Activated CD8-positive, alpha-beta T cell treated with anti-CD3 and anti-CD28 coated beads, Interleukin-2, amount 10 ng/mL, durations not matched to agents 7 days and 5 days (primary cell): Measurements from ENCODE around the gene SLC17A8. TPM values are rescaled to one million over a fixed set of nuclear protein-coding genes. Genes with fewer than 3 reads are reported as not detected.

Source experiments
- ATAC-seq: fragments of 150-1000 bp; cut with Tn5 transposase; one replicate; pipeline ENCODE4 v1.10.0; 2021; ENCODE audit warnings: moderate library complexity
- CTCF ChIA-PET: fragments of 350-600 bp; sonication (Branson Sonifier 250); formaldehyde crosslinking; loops from one replicate; lab custom pipeline; 2021; ENCODE audit warnings: antibody characterized with exemption; lab: Charles Lee
- POLR2A ChIA-PET: fragments of 350-600 bp; sonication (Branson Sonifier 250); formaldehyde crosslinking; loops from one replicate; lab custom pipeline; 2021; ENCODE audit warnings: antibody characterized with exemption; lab: Charles Lee
- DNase-seq: peaks from one replicate; pipeline ENCODE4 v3.0.0-alpha.2; 2020
- H3K27ac Mint-ChIP-seq: one replicate; pipeline ENCODE4 v1.8.0; 2021; ENCODE audit warnings: mild to moderate bottlenecking, mixed read lengths
- H3K27me3 Mint-ChIP-seq: one replicate; pipeline ENCODE4 v1.8.0; 2021; ENCODE audit warnings: low read depth, mixed read lengths
- H3K36me3 Mint-ChIP-seq: one replicate; pipeline ENCODE4 v1.8.0; 2021; ENCODE audit warnings: low read depth, mixed read lengths
- H3K4me1 Mint-ChIP-seq: one replicate; pipeline ENCODE4 v1.8.0; 2021; ENCODE audit warnings: low read depth, mixed read lengths
- H3K4me3 Mint-ChIP-seq: one replicate; pipeline ENCODE4 v1.8.0; 2021; ENCODE audit warnings: mild to moderate bottlenecking, mixed read lengths
- H3K9me3 Mint-ChIP-seq: one replicate; pipeline ENCODE4 v1.8.0; 2022; ENCODE audit warnings: mixed read lengths; ENCODE audit not compliant: insufficient read depth
- total RNA-seq, 2 experiments: library from RNA; stranded (reverse); gene quantifications; one replicate each; pipeline ENCODE4 v1.2.3, GENCODE V29; 2021

The SLC17A8 gene
- total RNA-seq, 2 experiments from 2014 or later = not detected

DNA sequence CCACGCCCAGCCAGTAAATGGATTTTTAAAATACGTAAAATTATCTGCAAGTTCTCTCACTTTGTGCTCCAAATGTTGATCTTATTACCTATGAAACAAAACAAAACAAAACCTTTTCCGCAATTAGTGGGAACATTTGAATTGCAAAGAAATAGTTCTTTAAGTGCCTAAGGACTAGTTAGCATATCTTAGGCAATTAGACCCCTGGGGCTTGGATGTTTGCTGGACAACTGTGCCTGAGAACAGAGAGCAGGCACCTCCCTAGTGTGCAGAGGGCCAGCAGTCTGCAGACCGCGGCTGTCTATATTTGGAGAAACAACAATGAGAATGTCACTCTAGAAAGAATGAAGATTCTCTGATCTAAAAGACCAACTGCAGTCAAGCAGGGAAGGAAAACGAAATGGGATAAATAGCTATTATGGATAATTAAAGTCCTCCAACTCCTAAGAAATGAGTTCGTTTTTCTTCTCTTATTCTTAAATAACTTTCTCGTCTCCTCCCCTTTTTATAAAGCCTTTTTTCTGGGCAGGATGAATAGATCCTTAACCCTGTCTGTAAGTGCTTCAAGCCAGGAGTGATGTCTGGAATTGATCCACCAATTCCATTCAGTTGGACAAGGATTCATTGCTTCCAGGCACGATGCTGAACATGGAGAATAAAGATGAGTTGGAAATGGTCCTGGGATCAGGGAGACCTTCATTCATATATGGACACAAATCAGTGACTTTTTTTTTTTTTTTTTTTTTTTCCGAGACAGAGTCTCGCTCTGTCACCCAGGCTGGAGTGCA is 16.2 kb downstream of the SLC17A8 start:
- ChIA-PET POLR2A (no interaction called here), CTCF (no interaction called here)
- ATAC-seq (no peak), DNase-seq (no peak)
- Mint-ChIP-seq H3K9me3 (no peaks in the 10 kb centered on the region), H3K36me3 (no peaks in the 10 kb centered on the region), H3K4me1 (no peaks in the 10 kb centered on the region), H3K4me3 (no peak overlapping the region), H3K27me3 (peaks cover 4% of the 10 kb centered on the region), H3K27ac (no peak overlapping the region)

DNA sequence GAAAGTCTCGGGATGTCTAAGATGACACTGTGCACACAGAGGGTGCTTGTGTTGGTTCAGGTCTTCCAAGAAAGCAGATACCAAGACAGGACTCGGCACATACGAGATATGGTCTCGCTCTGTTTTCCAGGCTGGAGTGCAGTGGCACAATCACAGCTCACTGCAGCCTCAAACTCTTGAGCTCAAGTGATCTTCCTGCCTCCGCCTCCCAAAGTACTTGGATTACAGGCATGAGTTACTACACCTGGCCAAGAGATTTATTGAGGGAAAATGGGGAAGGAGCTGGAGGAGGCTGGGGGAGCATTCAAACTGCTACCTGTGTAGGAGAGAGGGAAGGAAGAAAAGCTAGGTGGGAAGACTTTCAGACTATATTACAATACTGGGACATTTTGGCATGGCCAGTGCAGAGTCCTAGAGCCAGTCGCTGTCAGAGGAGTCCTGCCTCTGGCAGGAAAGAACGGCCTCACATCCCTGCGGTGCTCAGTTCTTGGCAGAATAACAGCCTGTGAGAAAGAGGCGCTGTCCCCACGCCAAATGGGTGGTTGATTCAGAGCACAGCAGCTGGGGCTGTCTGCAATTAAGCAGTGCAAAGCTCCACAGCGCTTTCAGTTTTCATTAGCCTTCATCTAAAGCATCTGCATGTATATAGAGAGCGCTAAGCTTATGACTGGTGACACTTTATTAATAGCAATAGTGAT is 18.3 kb downstream of the SLC17A8 start:
- Mint-ChIP-seq H3K9me3 (no peaks in the 10 kb centered on the region), H3K4me3 (no peak overlapping the region), H3K27me3 (peaks cover 4% of the 10 kb centered on the region), H3K27ac (no peak overlapping the region), H3K4me1 (no peaks in the 10 kb centered on the region), H3K36me3 (no peaks in the 10 kb centered on the region)
- DNase-seq (no peak), ATAC-seq (no peak)
- ChIA-PET CTCF (no interaction called here), POLR2A (interaction anchor here (0.6 kb wide), 1 partner anchor 20 kb away, joined by 3 read pairs; no protein-coding TSS in a partner anchor)

GRCh38 chr12:100376161-100376560 is 19.3 kb downstream of the SLC17A8 start:
- no peak overlapping the region for H3K4me3 Mint-ChIP-seq
- H3K27ac Mint-ChIP-seq = no peak overlapping the region

DNA sequence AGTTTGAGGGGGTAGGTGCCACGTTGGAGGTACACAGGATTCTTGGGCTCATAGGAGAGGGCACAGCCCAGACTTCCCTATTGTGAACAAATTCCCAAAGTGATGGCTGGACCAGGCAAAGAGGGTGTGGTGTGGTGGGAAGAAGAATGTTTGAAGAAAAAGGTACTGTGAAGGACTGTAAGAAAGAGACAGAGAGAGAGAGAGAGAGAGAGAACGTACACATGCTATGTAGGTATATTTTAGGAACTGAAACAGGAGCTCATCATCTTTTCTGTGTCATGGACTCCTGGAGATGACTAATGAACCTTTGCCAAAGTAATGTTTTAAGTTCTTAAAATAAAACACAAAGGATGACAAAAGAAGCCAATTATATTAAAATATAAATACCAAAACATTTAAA is 24.5 kb downstream of the SLC17A8 start:
- DNase-seq = no peak
- Mint-ChIP-seq H3K27me3 (no peaks in the 10 kb centered on the region), H3K36me3 (no peaks in the 10 kb centered on the region), H3K9me3 (no peaks in the 10 kb centered on the region), H3K27ac (no peak overlapping the region), H3K4me1 (no peaks in the 10 kb centered on the region), H3K4me3 (no peak overlapping the region)
- no peak for ATAC-seq
- POLR2A ChIA-PET = no interaction called here
- CTCF ChIA-PET = no interaction called here

More at GRCh38 chr12:100376161-100376560, 19.3 kb downstream of the SLC17A8 start:
- ChIA-PET CTCF (interaction anchor here (1.4 kb wide), 1 partner anchor 29 kb away, joined by 6 read pairs; no protein-coding TSS in a partner anchor), POLR2A (no interaction called here)
- H3K36me3 Mint-ChIP-seq = no peaks in the 10 kb centered on the region
- ATAC-seq (no peak), DNase-seq (no peak)
- H3K27me3 Mint-ChIP-seq = peaks cover 4% of the 10 kb centered on the region
- no peaks in the 10 kb centered on the region for H3K9me3 Mint-ChIP-seq
- H3K4me1 Mint-ChIP-seq = no peaks in the 10 kb centered on the region

DNA sequence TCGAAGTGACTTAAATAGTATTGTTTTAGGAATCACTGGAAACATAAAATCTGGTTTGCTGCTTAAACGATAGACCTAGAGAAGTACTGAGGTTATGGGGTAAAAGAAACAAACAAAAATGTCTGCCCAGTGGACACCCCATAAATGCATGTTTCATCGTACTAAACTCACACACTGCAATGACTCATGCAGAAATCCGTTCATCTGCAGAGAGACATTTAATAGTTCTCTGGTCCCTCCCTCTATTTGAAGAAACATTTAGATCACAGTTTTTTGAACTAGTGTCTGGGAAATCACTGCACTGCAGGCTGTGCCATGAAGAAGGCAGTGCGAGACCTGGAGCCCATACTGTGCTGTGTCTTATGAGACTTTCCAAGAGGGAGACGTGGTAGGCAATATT is 25.5 kb downstream of the SLC17A8 start:
- H3K36me3 Mint-ChIP-seq = no peaks in the 10 kb centered on the region
- H3K9me3 Mint-ChIP-seq = no peaks in the 10 kb centered on the region
- ChIA-PET CTCF (no interaction called here), POLR2A (no interaction called here)
- ATAC-seq = no peak
- DNase-seq = no peak
- H3K4me3 Mint-ChIP-seq = no peak overlapping the region
- H3K27ac Mint-ChIP-seq = no peak overlapping the region
- no peaks in the 10 kb centered on the region for H3K4me1 Mint-ChIP-seq
- H3K27me3 Mint-ChIP-seq = peaks cover 4% of the 10 kb centered on the region

GRCh38 chr12:100383586-100384558 is 27.0 kb downstream of the SLC17A8 start:
- Mint-ChIP-seq H3K4me3 (no peak overlapping the region), H3K4me1 (no peaks in the 10 kb centered on the region), H3K36me3 (no peaks in the 10 kb centered on the region), H3K27me3 (peaks cover 4% of the 10 kb centered on the region), H3K27ac (no peak overlapping the region), H3K9me3 (no peaks in the 10 kb centered on the region)
- ChIA-PET POLR2A (interaction anchor here (0.6 kb wide), 1 partner anchor 55 kb away, joined by 3 read pairs; no protein-coding TSS in a partner anchor), CTCF (no interaction called here)
- DNase-seq (no peak), ATAC-seq (no peak)

- Mint-ChIP-seq H3K27me3 (peaks cover 4% of the 10 kb centered on the region), H3K4me1 (no peaks in the 10 kb centered on the region), H3K4me3 (no peak overlapping the region), H3K27ac (no peak overlapping the region), H3K9me3 (no peaks in the 10 kb centered on the region), H3K36me3 (no peaks in the 10 kb centered on the region)
- DNase-seq = no peak
- POLR2A ChIA-PET = interaction anchor here (0.6 kb wide), 1 partner anchor 56 kb away, joined by 3 read pairs; no protein-coding TSS in a partner anchor
- CTCF ChIA-PET = no interaction called here
- ATAC-seq = no peak
Measured at GRCh38 chr12:100384559-100384935, 27.7 kb downstream of the SLC17A8 start.

- ATAC-seq = no peak
- CTCF ChIA-PET = interaction anchor here (0.9 to 1.9 kb wide), 2 partner anchors 15 to 16 kb away, joined by 3 to 4 read pairs; no protein-coding TSS in a partner anchor
Measured at GRCh38 chr12:100388382-100388781, 31.5 kb downstream of the SLC17A8 start.

GRCh38 chr12:100391856-100392255 is 35.0 kb downstream of the SLC17A8 start:
- Mint-ChIP-seq H3K36me3 (no peaks in the 10 kb centered on the region), H3K4me3 (no peak overlapping the region)
- ATAC-seq = no peak

More at GRCh38 chr12:100388382-100388781, 31.5 kb downstream of the SLC17A8 start:
- Mint-ChIP-seq H3K27ac (no peak overlapping the region), H3K9me3 (no peaks in the 10 kb centered on the region), H3K4me1 (no peaks in the 10 kb centered on the region), H3K27me3 (peaks cover 6% of the 10 kb centered on the region), H3K36me3 (no peaks in the 10 kb centered on the region), H3K4me3 (no peak overlapping the region)
- no peak for DNase-seq
- POLR2A ChIA-PET = no interaction called here

GRCh38 chr12:100393200-100393599 is 36.3 kb downstream of the SLC17A8 start:
- DNase-seq (no peak), ATAC-seq (no peak)
- Mint-ChIP-seq H3K4me1 (no peaks in the 10 kb centered on the region), H3K36me3 (no peaks in the 10 kb centered on the region), H3K4me3 (no peak overlapping the region), H3K9me3 (no peaks in the 10 kb centered on the region), H3K27ac (no peak overlapping the region), H3K27me3 (peaks cover 2% of the 10 kb centered on the region)
- ChIA-PET CTCF (no interaction called here), POLR2A (no interaction called here)

More at GRCh38 chr12:100391856-100392255, 35.0 kb downstream of the SLC17A8 start:
- ChIA-PET POLR2A (no interaction called here), CTCF (interaction anchor here (1.1 kb wide), 1 partner anchor 14 kb away, joined by 3 read pairs; no protein-coding TSS in a partner anchor)
- Mint-ChIP-seq H3K9me3 (no peaks in the 10 kb centered on the region), H3K27me3 (peaks cover 5% of the 10 kb centered on the region), H3K4me1 (no peaks in the 10 kb centered on the region), H3K27ac (no peak overlapping the region)
- no peak for DNase-seq

DNA sequence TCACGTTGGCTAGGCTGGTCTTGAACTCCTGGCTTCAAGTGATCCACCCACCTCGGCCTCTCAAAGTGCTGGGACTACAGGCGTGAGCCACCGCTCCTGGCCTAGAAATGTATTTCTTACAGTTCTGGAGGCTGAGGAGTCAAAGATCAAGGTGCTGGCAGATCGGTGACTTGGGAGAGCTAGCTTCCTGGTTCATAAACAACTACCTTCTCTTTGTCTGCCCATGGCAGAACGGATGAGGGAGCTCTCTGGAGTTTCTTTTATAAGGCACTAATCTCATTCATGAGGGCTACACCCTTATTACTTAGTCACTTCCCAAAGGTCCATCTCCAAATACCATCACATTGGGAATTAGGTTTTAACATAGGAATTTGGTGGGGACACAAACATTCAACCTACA is 38.9 kb downstream of the SLC17A8 start:
- peaks cover 2% of the 10 kb centered on the region for H3K27me3 Mint-ChIP-seq
- ChIA-PET CTCF (no interaction called here), POLR2A (interaction anchor here (0.6 kb wide), 1 partner anchor 20 kb away, joined by 3 read pairs; no protein-coding TSS in a partner anchor)
- no peaks in the 10 kb centered on the region for H3K4me1 Mint-ChIP-seq
- no peaks in the 10 kb centered on the region for H3K9me3 Mint-ChIP-seq
- no peak overlapping the region for H3K27ac Mint-ChIP-seq
- no peak overlapping the region for H3K4me3 Mint-ChIP-seq
- ATAC-seq (no peak), DNase-seq (no peak)
- no peaks in the 10 kb centered on the region for H3K36me3 Mint-ChIP-seq
